ENCODE results near the gene CPNE4. TPM values are rescaled to one million over a fixed set of nuclear protein-coding genes. Genes with fewer than 3 reads are reported as not detected.

The CPNE4 gene
- total RNA-seq, 1 donor = not detected

- no peak for DNase-seq (ENCODE audit: low read depth)
- no peak overlapping the region for H3K4me3 ChIP-seq (ENCODE audit: low read depth, low read length)
- TF ChIP-seq CTCF (IDR thresholded peaks at IDR 0.05; ENCODE audit: insufficient read depth, low read length) = no peak
Observed at GRCh38 chr3:131847966-131848510, 186.8 kb downstream of the CPNE4 start.

GRCh38 chr3:131846296-131846924 is 188.4 kb downstream of the CPNE4 start:
- no peak overlapping the region for H3K4me3 ChIP-seq (ENCODE audit: low read depth, low read length)
- no peak for DNase-seq (ENCODE audit: low read depth)
- no peak for TF ChIP-seq CTCF (IDR thresholded peaks at IDR 0.05; ENCODE audit: insufficient read depth, low read length)

- DNase-seq (ENCODE audit: low read depth) = no peak
- no peak overlapping the region for H3K4me3 ChIP-seq (ENCODE audit: low read depth, low read length)
- no peak for TF ChIP-seq CTCF (IDR thresholded peaks at IDR 0.05; ENCODE audit: insufficient read depth, low read length)
Observed at GRCh38 chr3:131843174-131843573, 191.6 kb downstream of the CPNE4 start.

- no peak overlapping the region for H3K4me3 ChIP-seq (ENCODE audit: low read depth, low read length)
- DNase-seq (ENCODE audit: low read depth) = peak; percentile 27
- no peak for TF ChIP-seq CTCF (IDR thresholded peaks at IDR 0.05; ENCODE audit: insufficient read depth, low read length)
Observed at GRCh38 chr3:131840156-131840797, 194.5 kb downstream of the CPNE4 start.

- H3K4me3 ChIP-seq (ENCODE audit: low read depth, low read length) = no peak overlapping the region
- no peak for DNase-seq (ENCODE audit: low read depth)
- no peak for TF ChIP-seq CTCF (IDR thresholded peaks at IDR 0.05; ENCODE audit: insufficient read depth, low read length)
Observed at GRCh38 chr3:131835906-131836305, 198.9 kb downstream of the CPNE4 start.

- no peak for DNase-seq (ENCODE audit: low read depth)
- H3K4me3 ChIP-seq (ENCODE audit: low read depth, low read length) = no peak overlapping the region
- TF ChIP-seq CTCF (IDR thresholded peaks at IDR 0.05; ENCODE audit: insufficient read depth, low read length) = no peak
Observed at GRCh38 chr3:131831608-131832007, 203.2 kb downstream of the CPNE4 start.
